ENCODE data around the gene DDX1.

The DDX1 gene

DNA sequence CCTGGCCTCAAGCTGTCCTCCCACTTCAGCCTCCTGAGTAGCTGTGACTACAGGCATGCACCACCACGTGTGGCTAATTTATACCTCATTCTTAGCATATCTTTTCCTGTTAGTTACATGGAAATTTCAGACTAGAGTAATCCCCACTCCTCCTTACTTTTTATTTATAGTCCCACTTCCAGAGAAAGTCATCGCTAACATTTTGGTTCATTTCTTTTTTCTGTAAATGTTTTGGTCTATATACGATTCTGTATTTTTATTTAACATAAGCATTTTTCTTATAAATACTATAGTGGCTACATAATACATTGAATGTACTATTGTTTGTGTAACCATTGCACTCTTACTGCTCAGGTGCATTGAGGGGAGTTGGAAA is 42.3 kb downstream of the DDX1 start:
- H3K27ac ChIP-seq (ENCODE audit: low read depth, low read length), result no peak overlapping the region
- no peak overlapping the region for H3K18ac ChIP-seq (ENCODE audit: low read length)
- H3K14ac ChIP-seq (ENCODE audit: low read length), result no peak overlapping the region
- H2BK120ac ChIP-seq (ENCODE audit: insufficient read depth, low read length, poor library complexity), result no peak overlapping the region
- H4K12ac ChIP-seq (ENCODE audit: low read depth, low read length), result no peak overlapping the region
- no peaks in the 10 kb centered on the region for H3K79me2 ChIP-seq (ENCODE audit: control insufficient read depth, insufficient read depth, low read length, poor library complexity)
- H3K4me1 ChIP-seq (ENCODE audit: control insufficient read depth in 1 of 2, insufficient read depth in 2 of 2, low read length in 2 of 2), result peaks cover 6 to 15% of the 10 kb centered on the region in 2 experiments
- peaks cover 9 to 19% of the 10 kb centered on the region in 2 experiments for H3K36me3 ChIP-seq (ENCODE audit: control insufficient read depth in 1 of 2, insufficient read depth in 2 of 2, low read length in 2 of 2)
- DNase-seq, result no peak
- H3K23ac ChIP-seq (ENCODE audit: low read length), result no peak overlapping the region
- no peak overlapping the region for H2BK5ac ChIP-seq (ENCODE audit: low read depth, low read length, poor library complexity)
- H4K91ac ChIP-seq (ENCODE audit: low read depth, low read length), result peak overlapping the region; percentile 69
- no peak overlapping the region for H3K4me3 ChIP-seq (ENCODE audit: low read depth, low read length)
- H2BK12ac ChIP-seq (ENCODE audit: low read length), result no peak overlapping the region
- peaks cover 11% of the 10 kb centered on the region for H3K79me1 ChIP-seq (ENCODE audit: low read length)
- H3K4me2 ChIP-seq (ENCODE audit: low read length), result no peak overlapping the region
- H3K9ac ChIP-seq (ENCODE audit: low read length), result no peak overlapping the region
- H4K8ac ChIP-seq (ENCODE audit: low read depth, low read length), result no peak overlapping the region
- no peak overlapping the region for H2AK5ac ChIP-seq (ENCODE audit: low read length)
- no peak overlapping the region for H3K4ac ChIP-seq (ENCODE audit: low read depth, low read length)
- no peaks in the 10 kb centered on the region for H3K27me3 ChIP-seq (ENCODE audit: insufficient read depth, low read length)
- H3K9me3 ChIP-seq (ENCODE audit: insufficient read depth, low read depth, low read length), result no peaks in the 10 kb centered on the region
- no CpG with 5 or more reads among the region's 3 CpGs for WGBS (ENCODE audit: extremely low coverage, insufficient coverage, insufficient read length)
- no peak overlapping the region for H2AFZ ChIP-seq (ENCODE audit: insufficient read depth, low read length, poor library complexity)

DNA sequence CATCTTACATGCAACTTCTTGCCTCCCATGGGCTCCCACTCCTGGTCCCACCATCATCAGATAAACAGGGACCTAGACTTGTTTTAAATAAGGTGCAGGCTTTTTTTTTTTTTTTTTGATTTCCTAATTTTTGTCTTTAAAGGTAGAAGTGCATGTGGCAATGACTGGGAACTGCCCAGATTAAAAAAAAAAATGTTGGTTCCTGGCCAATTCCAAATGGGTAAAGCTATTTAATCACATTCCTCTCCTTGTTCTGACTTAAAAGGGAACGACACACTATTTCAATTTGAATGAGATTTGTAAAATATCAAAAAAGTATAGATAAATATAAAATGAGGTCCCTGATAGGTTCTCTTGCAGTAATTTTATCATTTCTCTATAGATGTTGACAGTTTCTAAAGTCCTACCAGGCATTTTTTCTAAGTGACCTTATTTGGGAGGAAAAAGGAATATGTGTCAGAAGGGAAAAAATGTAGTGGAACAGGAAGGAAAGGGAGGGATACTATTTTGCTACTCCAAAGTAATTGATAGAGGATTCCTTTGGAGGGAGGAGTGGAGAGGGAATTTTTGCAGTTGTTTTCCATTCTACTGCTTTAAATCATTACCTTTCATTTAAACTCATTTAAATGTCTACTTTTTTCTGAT is 43.3 kb downstream of the DDX1 start:
- Histone ChIP-seq H3K4me3 (ENCODE audit: low read depth, low read length) (no peak overlapping the region), H2BK5ac (ENCODE audit: low read depth, low read length, poor library complexity) (peak overlapping the region; percentile 84), H3K79me2 (ENCODE audit: control insufficient read depth, insufficient read depth, low read length, poor library complexity) (no peaks in the 10 kb centered on the region), H3K4me2 (ENCODE audit: low read length) (no peak overlapping the region), H3K4me1 (ENCODE audit: control insufficient read depth in 1 of 2, insufficient read depth in 2 of 2, low read length in 2 of 2) (peaks cover 6 to 15% of the 10 kb centered on the region in 2 experiments), H3K27me3 (ENCODE audit: insufficient read depth, low read length) (no peaks in the 10 kb centered on the region), H3K18ac (ENCODE audit: low read length) (no peak overlapping the region), H2BK120ac (ENCODE audit: insufficient read depth, low read length, poor library complexity) (peak overlapping the region; percentile 86), H3K4ac (ENCODE audit: low read depth, low read length) (no peak overlapping the region), H3K27ac (ENCODE audit: low read depth, low read length) (peak overlapping the region; percentile 77), H4K8ac (ENCODE audit: low read depth, low read length) (no peak overlapping the region), H3K9me3 (ENCODE audit: insufficient read depth, low read depth, low read length) (no peaks in the 10 kb centered on the region), H2BK12ac (ENCODE audit: low read length) (peak overlapping the region; percentile 94), H4K91ac (ENCODE audit: low read depth, low read length) (peak overlapping the region; percentile 89), H3K9ac (ENCODE audit: low read length) (no peak overlapping the region), H3K79me1 (ENCODE audit: low read length) (peaks cover 11% of the 10 kb centered on the region), H2AK5ac (ENCODE audit: low read length) (no peak overlapping the region), H4K12ac (ENCODE audit: low read depth, low read length) (no peak overlapping the region), H3K14ac (ENCODE audit: low read length) (no peak overlapping the region), H2AFZ (ENCODE audit: insufficient read depth, low read length, poor library complexity) (no peak overlapping the region), H3K36me3 (ENCODE audit: control insufficient read depth in 1 of 2, insufficient read depth in 2 of 2, low read length in 2 of 2) (peaks cover 9 to 18% of the 10 kb centered on the region in 2 experiments), H3K23ac (ENCODE audit: low read length) (no peak overlapping the region)
- peak in 1 of 2 donors; percentile 84 for DNase-seq
- WGBS (ENCODE audit: extremely low coverage, insufficient coverage, insufficient read length), result no CpG with 5 or more reads among the region's 1 CpG

DNA sequence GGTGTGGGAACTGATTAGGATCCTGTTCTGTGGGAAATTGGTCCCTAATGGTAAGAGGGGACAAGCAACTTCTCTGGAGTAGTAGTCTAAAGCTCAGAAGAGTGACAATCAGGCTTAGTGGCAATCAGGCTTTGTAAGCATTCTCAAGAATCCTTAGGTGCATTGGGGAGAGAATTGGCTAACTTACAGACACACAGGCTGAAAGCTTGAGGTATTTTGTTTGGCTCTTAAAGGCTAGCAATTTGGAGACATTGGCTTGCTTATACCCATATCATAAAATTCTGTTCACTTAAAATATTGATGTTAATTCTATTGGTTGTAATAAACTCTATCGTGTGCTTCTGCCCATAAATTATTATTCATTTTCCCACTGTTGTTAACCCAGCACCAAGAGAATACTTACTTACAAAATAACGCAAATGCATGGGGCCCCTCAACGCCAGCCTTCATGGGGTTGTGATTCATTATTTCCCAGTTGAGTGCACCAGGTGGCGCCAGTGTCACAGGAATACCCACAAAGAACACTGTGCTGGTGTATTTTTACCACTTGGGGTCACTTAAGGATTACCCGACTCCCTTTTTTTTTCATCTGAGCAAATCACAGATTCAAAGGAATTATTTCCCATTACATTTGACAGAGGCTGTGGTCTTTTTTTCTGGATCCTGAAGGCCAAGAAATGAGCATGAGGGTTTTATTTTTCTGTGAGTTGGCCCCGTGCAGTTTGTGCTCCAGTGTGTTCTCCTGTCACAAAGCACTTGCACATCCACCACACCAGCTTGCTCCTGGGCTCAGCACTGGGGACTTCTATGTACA is 45.5 kb downstream of the DDX1 start:
- no peak overlapping the region for H3K18ac ChIP-seq (ENCODE audit: low read length)
- peaks cover 8 to 23% of the 10 kb centered on the region in 2 experiments for H3K4me1 ChIP-seq (ENCODE audit: control insufficient read depth in 1 of 2, insufficient read depth in 2 of 2, low read length in 2 of 2)
- no peak overlapping the region for H4K91ac ChIP-seq (ENCODE audit: low read depth, low read length)
- peaks cover 15% of the 10 kb centered on the region for H3K79me1 ChIP-seq (ENCODE audit: low read length)
- no peak overlapping the region for H3K4me3 ChIP-seq (ENCODE audit: low read depth, low read length)
- no peak overlapping the region for H3K4ac ChIP-seq (ENCODE audit: low read depth, low read length)
- peak in 1 of 2 donors; percentile 58 for DNase-seq
- H3K14ac ChIP-seq (ENCODE audit: low read length), result no peak overlapping the region
- H3K9me3 ChIP-seq (ENCODE audit: insufficient read depth, low read depth, low read length), result no peaks in the 10 kb centered on the region
- peak overlapping the region; percentile 3 for H2BK5ac ChIP-seq (ENCODE audit: low read depth, low read length, poor library complexity)
- H3K27ac ChIP-seq (ENCODE audit: low read depth, low read length), result peak overlapping the region; percentile 45
- H4K12ac ChIP-seq (ENCODE audit: low read depth, low read length), result no peak overlapping the region
- no CpG with 5 or more reads among the region's 6 CpGs for WGBS (ENCODE audit: extremely low coverage, insufficient coverage, insufficient read length)
- H2BK12ac ChIP-seq (ENCODE audit: low read length), result peak overlapping the region; percentile 28
- no peak overlapping the region for H2BK120ac ChIP-seq (ENCODE audit: insufficient read depth, low read length, poor library complexity)
- peaks cover 5 to 9% of the 10 kb centered on the region in 2 experiments for H3K36me3 ChIP-seq (ENCODE audit: control insufficient read depth in 1 of 2, insufficient read depth in 2 of 2, low read length in 2 of 2)
- H3K79me2 ChIP-seq (ENCODE audit: control insufficient read depth, insufficient read depth, low read length, poor library complexity), result no peaks in the 10 kb centered on the region
- H3K27me3 ChIP-seq (ENCODE audit: insufficient read depth, low read length), result no peaks in the 10 kb centered on the region
- no peak overlapping the region for H3K4me2 ChIP-seq (ENCODE audit: low read length)
- H3K23ac ChIP-seq (ENCODE audit: low read length), result no peak overlapping the region
- H2AFZ ChIP-seq (ENCODE audit: insufficient read depth, low read length, poor library complexity), result no peak overlapping the region
- no peak overlapping the region for H2AK5ac ChIP-seq (ENCODE audit: low read length)
- H3K9ac ChIP-seq (ENCODE audit: low read length), result no peak overlapping the region
- H4K8ac ChIP-seq (ENCODE audit: low read depth, low read length), result no peak overlapping the region

DNA sequence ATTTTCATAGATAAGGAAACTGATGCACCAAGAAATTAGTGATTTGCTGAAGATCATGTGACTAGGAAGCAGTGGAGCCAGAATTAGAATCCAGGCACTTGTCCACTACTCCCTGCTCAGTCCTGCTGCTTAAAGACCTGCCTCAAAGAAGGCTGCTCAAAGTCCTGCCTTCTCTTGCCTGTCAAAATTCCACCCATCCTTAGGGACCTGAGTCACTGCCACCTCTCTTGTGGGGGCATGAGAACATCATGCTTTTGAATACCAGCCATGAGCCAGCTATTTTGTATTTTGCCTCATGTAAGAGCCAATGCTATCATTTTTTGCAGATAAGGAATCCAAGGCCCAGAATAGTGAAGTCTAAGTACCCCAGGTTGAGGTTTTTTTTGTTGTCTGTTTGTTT is 47.1 kb downstream of the DDX1 start:
- Histone ChIP-seq H3K9me3 (ENCODE audit: insufficient read depth, low read depth, low read length) (no peaks in the 10 kb centered on the region), H3K18ac (ENCODE audit: low read length) (no peak overlapping the region), H3K9ac (ENCODE audit: low read length) (no peak overlapping the region), H3K27me3 (ENCODE audit: insufficient read depth, low read length) (no peaks in the 10 kb centered on the region), H3K4ac (ENCODE audit: low read depth, low read length) (no peak overlapping the region), H3K4me3 (ENCODE audit: low read depth, low read length) (no peak overlapping the region), H3K36me3 (ENCODE audit: control insufficient read depth in 1 of 2, insufficient read depth in 2 of 2, low read length in 2 of 2) (peaks cover 2% of the 10 kb centered on the region in 2 experiments), H2AK5ac (ENCODE audit: low read length) (no peak overlapping the region), H4K91ac (ENCODE audit: low read depth, low read length) (peak overlapping the region; percentile 74), H3K4me2 (ENCODE audit: low read length) (no peak overlapping the region), H3K27ac (ENCODE audit: low read depth, low read length) (no peak overlapping the region), H3K14ac (ENCODE audit: low read length) (peak overlapping the region; percentile 20), H3K79me2 (ENCODE audit: control insufficient read depth, insufficient read depth, low read length, poor library complexity) (no peaks in the 10 kb centered on the region), H2BK12ac (ENCODE audit: low read length) (no peak overlapping the region), H2AFZ (ENCODE audit: insufficient read depth, low read length, poor library complexity) (no peak overlapping the region), H3K23ac (ENCODE audit: low read length) (no peak overlapping the region), H3K4me1 (ENCODE audit: control insufficient read depth in 1 of 2, insufficient read depth in 2 of 2, low read length in 2 of 2) (peaks cover 15 to 26% of the 10 kb centered on the region in 2 experiments), H2BK120ac (ENCODE audit: insufficient read depth, low read length, poor library complexity) (no peak overlapping the region), H2BK5ac (ENCODE audit: low read depth, low read length, poor library complexity) (no peak overlapping the region), H4K12ac (ENCODE audit: low read depth, low read length) (no peak overlapping the region), H4K8ac (ENCODE audit: low read depth, low read length) (no peak overlapping the region), H3K79me1 (ENCODE audit: low read length) (peaks cover 17% of the 10 kb centered on the region)
- peak; percentile 72 to 82 for DNase-seq

Data from trophoblast cell (in vitro differentiated cells and primary cell).